ENCODE measurements around the gene SPG11. TPM values are rescaled to one million over a fixed set of nuclear protein-coding genes. Genes with fewer than 3 reads are reported as not detected.
A peak's percentile ranks its signal among the peaks of the same experiment; 100 is the strongest.

The SPG11 gene
- total and polyA plus RNA-seq, 2 donors (not counting 1 experiment from before 2014, with no cell fraction given), result 134 to 219 TPM

DNA sequence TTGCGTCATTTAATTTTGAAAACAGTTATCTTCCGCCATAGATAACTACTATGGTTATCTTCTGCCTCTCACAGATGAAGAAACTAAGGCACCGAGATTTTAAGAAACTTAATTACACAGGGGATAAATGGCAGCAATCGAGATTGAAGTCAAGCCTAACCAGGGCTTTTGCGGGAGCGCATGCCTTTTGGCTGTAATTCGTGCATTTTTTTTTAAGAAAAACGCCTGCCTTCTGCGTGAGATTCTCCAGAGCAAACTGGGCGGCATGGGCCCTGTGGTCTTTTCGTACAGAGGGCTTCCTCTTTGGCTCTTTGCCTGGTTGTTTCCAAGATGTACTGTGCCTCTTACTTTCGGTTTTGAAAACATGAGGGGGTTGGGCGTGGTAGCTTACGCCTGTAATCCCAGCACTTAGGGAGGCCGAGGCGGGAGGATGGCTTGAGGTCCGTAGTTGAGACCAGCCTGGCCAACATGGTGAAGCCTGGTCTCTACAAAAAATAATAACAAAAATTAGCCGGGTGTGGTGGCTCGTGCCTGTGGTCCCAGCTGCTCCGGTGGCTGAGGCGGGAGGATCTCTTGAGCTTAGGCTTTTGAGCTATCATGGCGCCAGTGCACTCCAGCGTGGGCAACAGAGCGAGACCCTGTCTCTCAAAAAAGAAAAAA is 49.0 kb upstream of the SPG11 start:
- peak; percentile 84 for DNase-seq
- Mint-ChIP-seq H3K4me1 (peaks cover 53% of the 10 kb centered on the region), H3K27me3 (no peaks in the 10 kb centered on the region), H3K9me3 (ENCODE audit: insufficient read depth) (no peaks in the 10 kb centered on the region), H3K27ac (peak overlapping the region; percentile 100), H3K4me3 (peak overlapping the region; percentile 99)
- no peaks in the 10 kb centered on the region for H3K27me3 ChIP-seq (replicated peaks in 1 of 4; ENCODE audit: control extremely low read depth in 1 of 4, control insufficient read depth in 3 of 4, insufficient read depth in 4 of 4, low read length in 3 of 4)
- peak; percentile 13 for ATAC-seq (ENCODE audit: low read depth)
- peaks cover 61% of the 10 kb centered on the region for H4K20me1 ChIP-seq (ENCODE audit: control insufficient read depth, insufficient read depth, low read length, poor library complexity, severe bottlenecking)
- H3K4me3 ChIP-seq (ENCODE audit: control extremely low read depth in 1 of 5, extremely low read depth in 1 of 5, insufficient read depth in 1 of 5, low read depth in 2 of 5, low read length in 4 of 5), result peak overlapping the region; percentile 90 to 100 (median 100)
- ChIA-PET POLR2A (interaction anchor here (0.7 to 34.6 kb wide), 7 partner anchors 16 to 255 kb away, joined by 3 to 819 read pairs (median 35); partner anchors contain the start of genes SPG11 and TRIM69), CTCF (interaction anchor here (0.8 to 15.6 kb wide), 8 partner anchors 9 to 46 kb away, joined by 3 to 529 read pairs (median 26); partner anchors contain the start of genes SPG11 and TRIM69)
- peak overlapping the region; percentile 99 to 100 for H3K27ac ChIP-seq (ENCODE audit: low read length in 2 of 2)
- no peak overlapping the region for H2AFZ ChIP-seq (ENCODE audit: insufficient read depth, low read depth, low read length, poor library complexity, severe bottlenecking)
- intact Hi-C loops (cut with micrococcal nuclease), result loop anchor here (1.0 to 5.0 kb wide), 4 partner anchors 14 to 285 kb away; partner anchors contain the start of genes CTDSPL2 and EIF3J
- peak overlapping the region; percentile 99 for H3K9ac ChIP-seq (ENCODE audit: low read length)
- TF ChIP-seq CTCF (IDR thresholded peaks at IDR 0.05) (no peak), EZH2 (IDR thresholded peaks at IDR 0.05; ENCODE audit: borderline replicate concordance, insufficient read depth, low read depth, low read length, poor library complexity, severe bottlenecking) (no peak)
- WGBS (ENCODE audit: insufficient coverage), result under 1% methylated on average over 15 of the region's 24 CpGs
- peaks cover 7 to 63% of the 10 kb centered on the region in 2 experiments for H3K36me3 ChIP-seq (replicated peaks in 1 of 2; ENCODE audit: control extremely low read depth in 1 of 2, control insufficient read depth in 1 of 2, extremely low read depth in 1 of 2, insufficient read depth in 2 of 2, low read length in 1 of 2)
- H3K9me3 ChIP-seq (ENCODE audit: control extremely low read depth in 1 of 3, control insufficient read depth in 2 of 3, insufficient read depth in 1 of 3, low read length in 2 of 3), result no peaks in the 10 kb centered on the region
- peaks cover 48 to 52% of the 10 kb centered on the region in 2 donors for H3K4me1 ChIP-seq (ENCODE audit: control insufficient read depth in 2 of 2, insufficient read depth in 2 of 2, low read length in 2 of 2)
- H3K79me2 ChIP-seq (ENCODE audit: control insufficient read depth, insufficient read depth, low read length), result peaks cover 92% of the 10 kb centered on the region
- peak overlapping the region; percentile 76 for H3K4me2 ChIP-seq (replicated peaks; ENCODE audit: low read depth, low read length, poor library complexity, severe bottlenecking)
